Measurements from ENCODE around the gene ADD1. TPM values are rescaled to one million over a fixed set of nuclear protein-coding genes. Genes with fewer than 3 reads are reported as not detected.

The ADD1 gene
- total RNA-seq, 1 experiment from 2014 or later = 163 TPM

DNA sequence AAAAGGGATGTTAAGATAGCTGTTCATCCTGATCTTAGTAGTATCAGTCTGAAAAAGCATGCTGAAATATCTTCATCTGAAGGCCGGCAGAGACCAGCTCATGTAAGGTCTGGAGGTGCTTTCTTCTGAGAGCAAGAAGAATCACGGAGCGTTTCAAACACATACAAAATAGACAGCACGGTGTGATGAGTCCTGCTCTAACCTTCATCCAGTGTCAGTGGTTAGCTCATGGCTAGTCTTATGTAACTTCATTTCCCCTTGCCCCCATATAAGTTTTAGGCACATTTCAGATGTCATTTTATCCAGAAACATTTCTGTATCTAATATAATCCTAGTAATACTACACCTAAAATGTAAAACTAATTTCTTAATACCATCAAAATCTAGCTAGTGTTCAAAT, 27.8 kb downstream of the ADD1 start:
- H3K9ac ChIP-seq (ENCODE audit: extremely low read depth, insufficient read length, low read length) = no peak overlapping the region
- no peaks in the 10 kb centered on the region for H3K27me3 Mint-ChIP-seq (ENCODE audit: low read depth)
- H4K20me1 ChIP-seq (ENCODE audit: control insufficient read depth, insufficient read depth, insufficient read length) = no peaks in the 10 kb centered on the region
- no peak overlapping the region for H2AK5ac ChIP-seq (ENCODE audit: insufficient read length, low read length)
- no peaks in the 10 kb centered on the region for H3K23me2 ChIP-seq (ENCODE audit: insufficient read length, low read depth, low read length, poor library complexity, severe bottlenecking)
- H3K27me3 ChIP-seq (ENCODE audit: insufficient read depth, low read length) = no peaks in the 10 kb centered on the region
- TF ChIP-seq, protein P1, sequence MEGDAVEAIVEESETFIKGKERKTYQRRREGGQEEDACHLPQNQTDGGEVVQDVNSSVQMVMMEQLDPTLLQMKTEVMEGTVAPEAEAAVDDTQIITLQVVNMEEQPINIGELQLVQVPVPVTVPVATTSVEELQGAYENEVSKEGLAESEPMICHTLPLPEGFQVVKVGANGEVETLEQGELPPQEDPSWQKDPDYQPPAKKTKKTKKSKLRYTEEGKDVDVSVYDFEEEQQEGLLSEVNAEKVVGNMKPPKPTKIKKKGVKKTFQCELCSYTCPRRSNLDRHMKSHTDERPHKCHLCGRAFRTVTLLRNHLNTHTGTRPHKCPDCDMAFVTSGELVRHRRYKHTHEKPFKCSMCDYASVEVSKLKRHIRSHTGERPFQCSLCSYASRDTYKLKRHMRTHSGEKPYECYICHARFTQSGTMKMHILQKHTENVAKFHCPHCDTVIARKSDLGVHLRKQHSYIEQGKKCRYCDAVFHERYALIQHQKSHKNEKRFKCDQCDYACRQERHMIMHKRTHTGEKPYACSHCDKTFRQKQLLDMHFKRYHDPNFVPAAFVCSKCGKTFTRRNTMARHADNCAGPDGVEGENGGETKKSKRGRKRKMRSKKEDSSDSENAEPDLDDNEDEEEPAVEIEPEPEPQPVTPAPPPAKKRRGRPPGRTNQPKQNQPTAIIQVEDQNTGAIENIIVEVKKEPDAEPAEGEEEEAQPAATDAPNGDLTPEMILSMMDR (conservative IDR thresholded peaks at IDR 0.05) = no peak
- no peak overlapping the region for H3K4me2 ChIP-seq (ENCODE audit: insufficient read depth, insufficient read length, low read length)
- no peaks in the 10 kb centered on the region for H3K9me3 ChIP-seq (ENCODE audit: control insufficient read depth, low read depth, low read length)
- H3K23ac ChIP-seq (ENCODE audit: insufficient read length, low read depth, low read length) = no peak overlapping the region
- H3K79me2 ChIP-seq (ENCODE audit: insufficient read depth, low read length) = peaks cover 18% of the 10 kb centered on the region; the same call in 1 of the 2 replicates
- H4K5ac ChIP-seq (ENCODE audit: insufficient read length, low read depth, low read length) = no peak overlapping the region
- H2BK5ac ChIP-seq (ENCODE audit: insufficient read length, low read length) = no peak overlapping the region
- no peaks in the 10 kb centered on the region for H3K9me3 Mint-ChIP-seq
- H3K27ac Mint-ChIP-seq = no peak overlapping the region
- H4K8ac ChIP-seq (replicated peaks; ENCODE audit: insufficient read length, low read depth, low read length) = no peak overlapping the region
- no peak overlapping the region for H3K56ac ChIP-seq (ENCODE audit: insufficient read length, low read depth, low read length)
- peaks cover 13% of the 10 kb centered on the region for H3K79me1 ChIP-seq (ENCODE audit: insufficient read depth, low read depth, low read length, poor library complexity, severe bottlenecking)
- H2AFZ ChIP-seq (ENCODE audit: low read length) = no peak overlapping the region
- H2BK15ac ChIP-seq (ENCODE audit: low read depth, low read length) = no peak overlapping the region
- no peak overlapping the region for H3K18ac ChIP-seq (ENCODE audit: insufficient read length, low read depth, low read length)
- H3K36me3 Mint-ChIP-seq (ENCODE audit: insufficient read depth in 1 of 3, low read depth in 3 of 3) = peaks cover 3 to 11% (median 8%) of the 10 kb centered on the region in 3 experiments; a peak in 6 of 7 replicates
- peaks cover 29 to 50% of the 10 kb centered on the region in 2 experiments for H3K4me1 Mint-ChIP-seq
- DNase-seq = no peak
- no peak overlapping the region for H4K91ac ChIP-seq (ENCODE audit: insufficient read length, low read depth, low read length)
- H3K4me1 ChIP-seq (ENCODE audit: insufficient read depth, low read length) = peaks cover 2% of the 10 kb centered on the region; the same call in 1 of the 2 replicates
- no peak overlapping the region for H3K4me3 Mint-ChIP-seq
- WGBS (ENCODE audit: extremely low coverage, insufficient read length, low lambda C conversion rate) = no CpG with 5 or more reads among the region's 4 CpGs
- H3K4ac ChIP-seq (ENCODE audit: low read depth, low read length) = no peak overlapping the region
- no peak overlapping the region for H2BK12ac ChIP-seq (ENCODE audit: insufficient read length, low read depth, low read length)
- no peak overlapping the region for H3K27ac ChIP-seq (ENCODE audit: insufficient read length, low read depth, low read length)
- H3T11ph ChIP-seq (ENCODE audit: low read length) = no peak overlapping the region
- H2BK120ac ChIP-seq (ENCODE audit: low read depth, low read length, poor library complexity, severe bottlenecking) = no peak overlapping the region
- no peak overlapping the region for H2BK20ac ChIP-seq (ENCODE audit: low read depth, low read length, poor library complexity, severe bottlenecking)
- H3K14ac ChIP-seq (ENCODE audit: insufficient read depth, low read length) = no peak overlapping the region
